Cardiac septum (tissue), 1 donor: ENCODE data around the gene SCN4A. TPM values are rescaled to one million over a fixed set of nuclear protein-coding genes. Genes with fewer than 3 reads are reported as not detected.
"Not testable (repeated sequence)": the region's sequence is repeated elsewhere in the genome, so short reads cannot be mapped to it uniquely, and the experiment has no call there.

Experiments used
- DNase-seq: peaks from one replicate; pipeline ENCODE4 v3.0.0-alpha.2; 2020; ENCODE audit warnings: low spot score
- intact Hi-C: fragments of 100-400 bp; cut with DNase I; formaldehyde crosslinking; loops from one replicate; pipeline ENCODE4 v1.14.0; 2022
- total RNA-seq: library from RNA; stranded (reverse); fragmentation: NEBNext Ultra II Directional; extraction: Animal tissue kit (Norgen Biotek cat#: 25700); gene quantifications from one replicate; pipeline ENCODE4 v1.2.1, GENCODE V29; 2021
- donor health status: DM: no; HTN: no; CAD: no.

The SCN4A gene
- total RNA-seq, 1 donor from 2014 or later: 0.22 TPM

GRCh38 chr17:63903787-63904201, 68.9 kb downstream of the SCN4A start:
- DNase-seq, intact Hi-C loops: not testable (repeated sequence)

GRCh38 chr17:63901971-63902370, 70.7 kb downstream of the SCN4A start:
- DNase-seq, intact Hi-C loops: not testable (repeated sequence)

DNA sequence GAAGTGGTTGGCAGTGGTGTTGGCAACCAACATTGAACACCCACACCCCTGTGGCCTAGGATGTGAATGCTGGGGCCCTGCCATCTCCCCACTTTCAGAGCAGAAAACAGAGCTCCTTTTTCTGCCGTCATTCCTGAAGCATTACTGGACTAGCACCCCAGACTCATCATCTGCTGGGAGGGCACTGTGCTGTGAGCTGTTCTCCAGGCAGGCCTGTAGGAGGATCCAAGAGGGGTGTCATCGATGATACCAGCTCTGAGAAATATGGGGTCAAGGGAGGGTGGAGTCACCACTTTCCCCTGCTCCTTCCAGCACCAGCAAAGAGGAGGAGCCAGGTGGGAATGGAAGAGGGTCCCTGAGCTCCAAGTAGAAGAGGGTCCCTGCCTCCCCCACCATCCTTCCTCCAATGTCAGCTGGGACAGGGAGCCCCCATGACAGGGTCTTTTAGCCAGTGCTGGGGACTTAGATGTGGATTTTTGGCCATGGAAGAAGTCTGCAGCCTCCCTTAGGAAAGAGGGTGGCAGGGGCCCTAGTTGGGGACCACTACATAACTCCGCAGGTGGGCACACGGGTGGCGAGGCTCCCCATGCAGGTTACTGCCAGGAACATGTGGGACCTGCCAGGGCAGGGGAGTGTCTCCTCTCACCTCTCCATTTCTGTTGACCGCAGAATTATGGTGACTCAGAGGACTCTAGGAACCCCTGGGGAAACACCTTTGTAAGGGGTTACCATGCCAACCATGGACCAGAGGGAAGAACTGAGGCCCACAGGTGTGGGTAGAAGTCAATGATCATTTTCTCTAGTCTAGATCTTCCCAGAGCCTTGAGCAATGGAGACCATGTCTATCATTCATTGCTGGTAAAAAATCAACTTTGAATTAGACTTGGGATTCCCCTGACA, 73.6 kb downstream of the SCN4A start:
- intact Hi-C loops, DNase-seq: not testable (repeated sequence)

GRCh38 chr17:63896524-63897354, 76.0 kb downstream of the SCN4A start, which contains the start of gene CSH1:
Gene CSH1, minus strand, starts transcription at chr17:63896574. Its CDS starts 63 bp downstream, at chr17:63896511.
- peak; percentile 20 for DNase-seq
- intact Hi-C loops: not testable (repeated sequence)

DNA sequence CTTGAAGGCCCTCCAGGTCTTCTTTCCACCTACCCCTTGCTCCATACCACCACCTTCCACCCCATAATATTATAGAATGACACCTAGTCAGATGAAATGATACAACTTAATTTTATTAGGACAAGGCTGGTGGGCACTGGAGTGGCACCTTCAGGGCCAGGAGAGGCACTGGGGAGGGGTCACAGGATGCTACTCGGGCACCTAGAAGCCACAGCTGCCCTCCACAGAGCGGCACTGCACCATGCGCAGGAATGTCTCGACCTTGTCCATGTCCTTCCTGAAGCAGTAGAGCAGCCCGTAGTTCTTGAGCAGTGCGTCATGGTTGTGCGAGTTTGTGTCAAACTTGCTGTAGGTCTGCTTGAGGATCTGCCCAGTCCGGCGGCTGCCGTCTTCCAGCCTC, 77.9 kb downstream of the SCN4A start:
- DNase-seq, intact Hi-C loops: not testable (repeated sequence)

DNA sequence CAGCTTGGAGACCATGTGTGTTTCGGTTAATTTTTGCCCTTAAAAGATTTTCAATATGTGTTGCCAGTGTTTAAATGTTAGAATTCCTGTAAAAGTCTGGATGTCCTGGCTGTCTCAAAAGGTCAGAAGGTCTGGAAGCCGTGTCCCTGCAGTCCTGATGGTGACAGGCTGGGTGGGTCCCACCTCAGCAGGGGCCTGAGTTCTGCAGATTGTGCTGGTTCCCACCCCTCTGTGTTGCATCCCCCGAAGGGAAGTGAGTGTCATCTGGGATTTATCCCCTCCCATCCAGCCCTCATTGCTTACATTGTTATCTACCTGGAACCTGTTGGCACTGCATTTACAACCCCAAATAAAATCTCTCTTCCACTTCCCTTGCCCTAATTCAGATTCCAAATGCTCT, 78.7 kb downstream of the SCN4A start:
- intact Hi-C loops: not testable (repeated sequence)

GRCh38 chr17:63892316-63893037, 80.2 kb downstream of the SCN4A start:
- DNase-seq, intact Hi-C loops: not testable (repeated sequence)

More for the DNA sequence above, 78.7 kb downstream of the SCN4A start:
- peak; percentile 20 for DNase-seq

DNA sequence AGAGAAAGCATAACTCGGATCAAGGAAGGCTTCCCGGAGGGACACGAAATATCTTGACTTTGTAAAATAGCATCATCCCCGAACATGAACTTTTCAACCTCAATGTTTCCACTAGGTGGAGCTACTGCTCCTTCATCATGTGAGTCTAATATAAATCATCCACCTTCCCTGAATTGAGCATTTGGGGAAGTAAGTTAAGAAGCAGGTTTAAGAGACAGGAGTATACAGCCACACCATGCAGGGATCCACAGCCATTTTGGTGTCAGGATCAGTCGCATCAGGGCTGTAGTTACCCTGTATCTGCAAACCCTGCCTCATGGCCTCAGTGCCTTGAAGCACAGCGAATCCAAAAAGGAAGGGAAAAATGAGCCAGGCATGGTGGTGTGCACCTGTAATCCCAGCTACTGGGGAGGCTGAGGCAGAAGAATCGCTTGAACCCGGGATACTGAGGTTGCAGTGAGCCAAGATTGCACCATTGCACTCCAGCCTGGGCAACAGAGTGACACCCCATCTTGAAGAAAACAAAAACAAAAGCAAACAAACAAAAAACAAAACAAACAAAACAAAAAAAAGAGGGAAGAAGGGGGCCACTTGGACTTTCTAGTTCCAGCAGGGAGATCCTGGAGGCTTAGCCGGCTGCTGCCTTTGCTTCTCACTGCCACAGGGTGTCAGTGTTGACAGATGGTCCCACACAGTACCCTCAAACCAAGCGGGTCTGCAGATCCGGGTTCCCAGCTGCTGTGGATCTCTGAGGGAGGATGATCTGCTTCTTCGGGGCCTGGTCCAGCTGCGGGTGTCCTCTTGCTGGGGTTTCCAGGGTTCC, 83.5 kb downstream of the SCN4A start:
- intact Hi-C loops: not testable (repeated sequence)
- peak; percentile 33 for DNase-seq

Other genes starting within 250 kb of the SCN4A start
- 20.4 TPM for gene STRADA, start 231.1 kb downstream of the SCN4A start, total RNA-seq
- gene CCDC47, start 199.3 kb downstream of the SCN4A start, total RNA-seq: 78.7 TPM
- gene DDX42, start 198.7 kb downstream of the SCN4A start, total RNA-seq: 66.1 TPM
- gene PSMC5, start 145.5 kb downstream of the SCN4A start, total RNA-seq: 109 TPM
- 29.9 TPM for gene FTSJ3, start 145.3 kb downstream of the SCN4A start, total RNA-seq
- gene SMARCD2, start 130.2 kb downstream of the SCN4A start, total RNA-seq: 18.8 TPM
- gene CSH2, start 99.2 kb downstream of the SCN4A start, total RNA-seq: not detected
- not detected for gene GH2, start 91.0 kb downstream of the SCN4A start, total RNA-seq
- not detected for gene CSH1, start 76.3 kb downstream of the SCN4A start, total RNA-seq
- not detected for gene CSHL1, start 61.7 kb downstream of the SCN4A start, total RNA-seq
- gene GH1, start 54.1 kb downstream of the SCN4A start, total RNA-seq: not detected
- 2.7 TPM for gene CD79B, start 40.6 kb downstream of the SCN4A start, total RNA-seq
- 0.51 TPM for gene PRR29, start 25.4 kb upstream of the SCN4A start, total RNA-seq
- 22.0 TPM for gene ICAM2, start 47.7 kb upstream of the SCN4A start, total RNA-seq
- 6.9 TPM for gene ERN1, start 157.2 kb upstream of the SCN4A start, total RNA-seq